BLaER1 treated with 17β-estradiol and CSF1 and Interleukin-3, amounts not matched to agents 10 nM and 100 nM (cell line): ENCODE data around the gene FRAS1.
"Not testable (repeated sequence)": the region's sequence is repeated elsewhere in the genome, so short reads cannot be mapped to it uniquely, and the experiment has no call there.

Source experiments
- H3K27ac ChIP-seq, 11 experiments: shearing (Covaris generic); formaldehyde crosslinking; 2 replicates each; pipeline ENCODE4 v1.8.1; 2022
- H3K27me3 ChIP-seq, 11 experiments: shearing (Covaris generic); formaldehyde crosslinking; 2 replicates each; pipeline ENCODE4 v1.8.1; 2022
- H3K36me3 ChIP-seq, 11 experiments: shearing (Covaris generic); formaldehyde crosslinking; 2 replicates each; pipeline ENCODE4 v1.8.1; 2022
- H3K4me1 ChIP-seq, 10 experiments: shearing (Covaris generic); formaldehyde crosslinking; 2 replicates each; pipeline ENCODE4 v1.8.1; 2022
- H3K4me2 ChIP-seq, 11 experiments: shearing (Covaris generic); formaldehyde crosslinking; 2 replicates each; pipeline ENCODE4 v1.8.1; 2022
- H3K4me3 ChIP-seq, 10 experiments: shearing (Covaris generic); formaldehyde crosslinking; 2 replicates each; pipeline ENCODE4 v1.8.1; 2022
- H3K9ac ChIP-seq, 11 experiments: shearing (Covaris generic); formaldehyde crosslinking; 2 replicates each; pipeline ENCODE4 v1.8.1; 2022
- H3K9me3 ChIP-seq, 11 experiments: shearing (Covaris generic); formaldehyde crosslinking; replicated peaks in 1 of 11; 2 replicates each; pipeline ENCODE4 v1.8.1; 2022
- H4K20me1 ChIP-seq, 11 experiments: shearing (Covaris generic); formaldehyde crosslinking; 2 replicates each; pipeline ENCODE4 v1.8.1; 2022
- Cebpa-rat ChIP-seq, 11 experiments: shearing (Covaris generic); IDR thresholded peaks; 2 replicates each; pipeline ENCODE4 v1.8.1; 2022

FRAS1 gene

DNA sequence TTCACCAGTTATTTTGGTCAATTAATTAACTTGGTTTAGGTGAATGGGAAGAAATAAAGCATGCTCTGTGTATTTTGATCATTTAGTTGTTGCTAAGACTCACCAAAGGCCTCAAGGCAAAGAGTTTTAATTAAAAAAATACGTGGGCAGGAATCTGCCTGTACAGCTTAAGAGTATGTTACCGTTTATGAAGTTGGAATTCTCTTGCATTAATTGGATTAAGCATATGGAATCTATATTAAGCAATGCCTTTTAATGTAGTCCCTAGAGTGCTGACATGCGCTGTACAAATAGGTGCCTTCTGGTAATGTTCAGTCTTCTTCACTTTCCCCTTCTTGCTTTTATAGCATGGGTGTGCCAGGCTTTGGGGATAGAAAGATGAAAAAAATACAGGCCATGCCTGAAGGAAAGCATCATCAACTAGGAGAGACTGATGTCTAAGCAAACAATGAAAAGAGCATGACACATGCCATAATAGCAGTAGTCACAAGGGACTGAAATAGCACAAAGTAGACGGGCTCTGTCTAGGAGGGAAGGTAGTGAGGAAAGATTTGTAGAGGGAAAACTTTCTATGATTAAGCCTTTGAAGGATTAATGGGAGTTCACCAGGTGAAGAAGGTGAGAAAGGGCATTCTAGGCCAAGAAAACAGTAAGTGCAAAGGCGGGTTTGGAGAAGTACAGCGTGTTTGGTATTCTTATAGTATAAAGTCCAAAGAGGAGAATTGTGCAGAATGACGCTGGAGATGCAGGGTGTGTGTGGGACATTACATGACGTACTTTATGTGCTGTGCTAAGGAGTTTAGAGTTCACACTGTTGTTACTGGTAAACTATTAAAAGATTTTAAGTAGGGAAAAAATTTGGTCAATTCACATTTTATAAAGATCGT lies 268.4 kb downstream of the FRAS1 start:
- Histone ChIP-seq H3K36me3 (no peaks in the 10 kb centered on the region), H3K27me3 (0 out of 22 replicates have a peak, but pooled peaks cover 0 to 8% (median 0%) of the 10 kb centered on the region in 11 experiments), H3K9me3 (peaks cover 0 to 3% (median 0%) of the 10 kb centered on the region in 11 experiments; a peak in 2 of 22 replicates), H3K9ac (no peak overlapping the region), H3K4me1 (peaks cover 4 to 10% (median 8%) of the 10 kb centered on the region in 10 experiments), H3K27ac (no peak overlapping the region), H3K4me3 (no peak overlapping the region), H3K4me2 (no peak overlapping the region), H4K20me1 (no peaks in the 10 kb centered on the region)
- no peak for TF ChIP-seq Cebpa-rat (IDR thresholded peaks at IDR 0.05)

DNA sequence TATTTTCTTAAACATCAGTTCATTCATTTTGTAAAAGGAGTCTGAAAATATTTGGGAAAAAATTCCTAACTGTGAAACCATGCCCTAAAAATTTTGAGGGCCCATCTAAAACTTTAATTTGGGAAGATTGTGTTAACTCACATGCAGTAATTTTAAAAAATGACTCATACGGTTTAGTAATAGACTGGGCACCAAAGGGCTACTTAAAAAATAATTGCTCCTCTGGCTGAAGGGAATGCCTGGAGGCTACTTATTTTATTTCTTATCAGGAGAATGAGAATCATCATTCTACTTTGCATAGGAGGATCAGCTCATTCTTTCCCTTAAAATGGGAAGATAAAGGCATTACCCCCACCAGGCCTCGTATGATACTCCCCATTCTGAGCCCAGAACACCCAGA lies 271.5 kb downstream of the FRAS1 start:
- H3K4me3 ChIP-seq, H3K9me3 ChIP-seq, H3K36me3 ChIP-seq, H3K27ac ChIP-seq, H3K4me2 ChIP-seq, H3K9ac ChIP-seq, H4K20me1 ChIP-seq, H3K27me3 ChIP-seq: not testable (repeated sequence)
- H3K4me1 ChIP-seq: peaks cover 0 to 13% (median 7%) of the 10 kb centered on the region in 10 experiments; a peak in 12 of 20 replicates

DNA sequence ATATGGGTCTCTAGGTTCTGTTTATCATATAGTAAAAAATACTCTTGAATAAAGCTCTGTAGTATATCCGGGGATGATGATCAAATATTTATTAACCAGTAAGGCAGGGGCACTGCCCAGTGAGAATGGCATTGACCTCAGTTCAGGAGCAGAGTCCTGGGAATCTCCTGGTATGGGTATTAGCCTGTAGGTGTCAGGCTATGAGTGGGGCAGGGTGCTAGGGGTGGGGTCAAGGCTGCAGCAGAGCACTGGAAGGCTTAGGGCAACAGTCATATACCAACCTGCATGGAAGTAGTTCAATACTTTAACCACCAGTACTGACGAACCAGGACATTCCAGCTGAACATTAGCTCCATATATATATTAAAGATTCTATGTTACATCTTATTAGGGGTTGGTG lies 274.1 kb downstream of the FRAS1 start:
- Histone ChIP-seq H3K36me3 (no peaks in the 10 kb centered on the region), H4K20me1 (no peaks in the 10 kb centered on the region), H3K4me1 (peaks cover 0 to 15% (median 7%) of the 10 kb centered on the region in 10 experiments; a peak in 12 of 20 replicates), H3K4me2 (no peak overlapping the region), H3K9me3 (peaks cover 0 to 8% (median 0%) of the 10 kb centered on the region in 11 experiments; a peak in 2 of 22 replicates), H3K27ac (no peak overlapping the region), H3K27me3 (no peaks in the 10 kb centered on the region), H3K4me3 (no peak overlapping the region), H3K9ac (no peak overlapping the region)
- TF ChIP-seq Cebpa-rat (IDR thresholded peaks at IDR 0.05): no peak

DNA sequence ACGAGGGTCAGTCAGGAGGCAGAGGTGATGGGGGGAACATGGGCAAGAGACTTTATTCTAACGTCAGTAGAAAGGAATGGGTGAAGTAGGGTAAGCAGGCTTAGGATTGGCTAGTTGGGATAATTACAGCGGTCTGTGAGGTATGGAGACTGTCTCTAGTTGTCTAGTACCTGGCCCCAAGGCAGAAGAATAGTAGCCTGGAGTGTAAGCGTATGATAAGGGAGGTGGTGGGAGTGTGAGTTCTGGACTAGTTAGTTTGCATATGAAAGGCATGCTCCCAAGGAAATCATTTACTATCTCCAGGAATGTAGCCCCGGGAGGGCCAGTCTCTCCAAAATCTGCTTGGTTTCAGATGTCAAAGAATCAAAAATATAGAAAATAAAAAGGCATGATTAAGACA lies 274.8 kb downstream of the FRAS1 start:
- Histone ChIP-seq H3K27ac (no peak overlapping the region), H3K36me3 (no peaks in the 10 kb centered on the region), H3K4me2 (no peak overlapping the region), H3K9me3 (peaks cover 0 to 8% (median 0%) of the 10 kb centered on the region in 11 experiments; a peak in 2 of 22 replicates), H3K27me3 (no peaks in the 10 kb centered on the region), H3K9ac (no peak overlapping the region), H4K20me1 (no peaks in the 10 kb centered on the region), H3K4me1 (peaks cover 0 to 15% (median 7%) of the 10 kb centered on the region in 10 experiments; a peak in 12 of 20 replicates), H3K4me3 (no peak overlapping the region)
- no peak for TF ChIP-seq Cebpa-rat (IDR thresholded peaks at IDR 0.05)

DNA sequence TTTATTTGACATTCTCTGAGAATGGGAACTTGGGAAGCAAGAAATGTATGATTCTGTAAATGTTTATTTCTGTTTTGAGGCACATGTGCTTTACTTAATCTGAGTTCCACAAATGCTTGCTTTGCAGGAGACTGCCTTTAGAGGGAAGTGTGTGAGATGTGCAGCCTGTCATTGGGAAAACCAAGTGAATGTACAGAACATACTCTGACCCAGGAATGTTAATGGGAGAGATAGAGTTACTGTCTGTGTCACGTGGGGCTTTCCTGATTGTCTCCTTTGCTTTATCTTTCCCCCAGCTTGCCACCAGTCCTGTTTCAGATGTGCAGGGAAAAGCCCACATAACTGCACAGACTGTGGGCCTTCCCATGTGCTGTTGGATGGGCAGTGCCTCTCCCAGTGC lies 275.9 kb downstream of the FRAS1 start:
- H3K4me2 ChIP-seq: peak overlapping the region in 4 of 11 experiments; percentile 8 to 56 (median 30); a peak in 6 of 22 replicates
- no peak overlapping the region for H3K4me3 ChIP-seq
- H3K36me3 ChIP-seq: no peaks in the 10 kb centered on the region
- H3K9me3 ChIP-seq: peaks cover 0 to 8% (median 0%) of the 10 kb centered on the region in 11 experiments; a peak in 2 of 22 replicates
- H3K4me1 ChIP-seq: peaks cover 0 to 15% (median 7%) of the 10 kb centered on the region in 10 experiments; a peak in 12 of 20 replicates
- H3K27ac ChIP-seq: no peak overlapping the region
- no peaks in the 10 kb centered on the region for H3K27me3 ChIP-seq
- TF ChIP-seq Cebpa-rat (IDR thresholded peaks at IDR 0.05): no peak
- no peaks in the 10 kb centered on the region for H4K20me1 ChIP-seq
- H3K9ac ChIP-seq: no peak overlapping the region

DNA sequence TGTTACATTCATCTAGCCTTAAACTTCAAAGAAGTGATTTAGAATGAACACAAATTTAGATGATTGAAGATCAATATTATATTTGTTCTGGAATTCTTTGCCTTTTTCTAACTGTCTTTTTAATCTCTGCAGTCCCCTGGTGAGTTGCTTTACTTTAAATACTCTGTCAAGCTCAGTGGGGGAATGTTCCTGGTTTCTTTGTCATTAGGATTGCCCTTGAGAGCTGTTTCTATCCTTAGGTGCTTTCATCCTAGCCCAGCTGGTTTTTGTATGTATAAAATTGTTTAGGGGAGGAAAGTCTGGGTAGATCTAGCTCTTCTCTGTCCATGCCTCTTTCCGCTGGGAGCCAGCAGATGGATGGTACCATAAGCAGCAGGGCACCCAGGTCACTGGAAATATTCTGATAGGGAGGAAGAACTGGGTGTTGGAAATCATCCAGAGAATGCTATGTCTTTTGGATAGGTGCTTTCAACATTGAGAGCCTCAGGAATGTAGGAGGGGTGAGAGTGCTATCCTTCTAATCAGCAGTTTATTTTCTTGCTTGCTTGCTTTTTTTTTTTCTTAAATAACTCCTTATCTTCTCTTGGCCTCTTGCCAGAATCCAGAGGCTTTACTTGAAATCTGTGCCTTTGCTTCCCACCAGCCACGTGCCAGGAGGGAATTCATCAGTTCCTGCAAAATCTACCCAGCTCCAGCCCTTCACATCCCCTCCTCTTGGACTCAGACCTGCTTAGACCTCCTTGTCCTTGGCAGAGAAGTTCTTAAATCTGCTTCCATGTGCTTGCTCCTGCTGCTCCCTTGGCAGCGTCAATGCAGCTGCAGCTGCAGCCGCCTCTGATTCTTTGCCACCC lies 279.2 kb downstream of the FRAS1 start:
- H3K27me3 ChIP-seq: no peaks in the 10 kb centered on the region
- peaks cover 0 to 8% (median 0%) of the 10 kb centered on the region in 11 experiments; a peak in 1 of 22 replicates for H3K9me3 ChIP-seq
- H3K4me2 ChIP-seq: no peak overlapping the region
- no peak for TF ChIP-seq Cebpa-rat (IDR thresholded peaks at IDR 0.05)
- H3K36me3 ChIP-seq: no peaks in the 10 kb centered on the region
- H3K9ac ChIP-seq: no peak overlapping the region
- no peaks in the 10 kb centered on the region for H4K20me1 ChIP-seq
- H3K4me3 ChIP-seq: no peak overlapping the region
- no peak overlapping the region for H3K27ac ChIP-seq
- H3K4me1 ChIP-seq: peaks cover 0 to 15% (median 7%) of the 10 kb centered on the region in 10 experiments; a peak in 12 of 20 replicates

DNA sequence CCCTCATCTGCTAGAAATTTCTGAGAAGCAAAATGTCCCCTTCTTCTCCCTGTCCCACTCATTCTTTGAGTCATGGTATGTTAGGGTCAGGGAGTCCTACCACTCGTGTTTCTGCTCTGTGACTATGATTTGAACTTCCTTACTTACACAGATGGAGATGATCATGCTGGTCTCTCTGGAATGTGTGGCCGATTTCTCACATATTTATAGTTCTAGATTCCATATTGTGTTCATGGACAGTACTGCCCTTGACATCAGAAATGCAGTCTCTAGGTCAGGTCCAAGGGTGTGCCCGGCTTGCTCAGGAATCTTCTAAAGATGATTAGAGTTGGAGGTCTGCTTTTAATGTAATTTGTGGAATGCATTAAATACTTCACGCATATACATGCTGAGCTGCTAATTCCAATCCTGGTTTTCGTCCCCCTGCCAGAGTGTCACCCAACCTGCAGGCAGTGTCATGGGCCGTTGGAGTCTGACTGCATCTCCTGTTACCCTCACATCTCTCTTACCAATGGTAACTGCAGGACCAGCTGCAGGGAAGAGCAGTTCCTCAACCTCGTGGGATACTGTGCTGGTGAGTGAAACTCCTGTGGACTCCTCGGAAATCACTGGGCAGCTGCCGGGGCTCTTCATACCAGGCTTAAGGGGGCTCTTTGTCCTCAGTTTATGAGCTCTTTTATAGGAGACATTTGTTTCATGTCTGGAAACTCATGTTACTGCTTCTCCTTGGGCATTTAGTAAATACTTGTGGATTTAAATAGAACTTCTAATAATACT lies 280.3 kb downstream of the FRAS1 start:
- Histone ChIP-seq H3K9ac (no peak overlapping the region), H3K9me3 (0 out of 22 replicates have a peak, but pooled peaks cover 0 to 8% (median 0%) of the 10 kb centered on the region in 11 experiments), H4K20me1 (no peaks in the 10 kb centered on the region), H3K27ac (no peak overlapping the region), H3K36me3 (no peaks in the 10 kb centered on the region), H3K27me3 (no peaks in the 10 kb centered on the region), H3K4me2 (no peak overlapping the region), H3K4me3 (no peak overlapping the region), H3K4me1 (peaks cover 0 to 13% (median 7%) of the 10 kb centered on the region in 10 experiments; a peak in 12 of 20 replicates)
- no peak for TF ChIP-seq Cebpa-rat (IDR thresholded peaks at IDR 0.05)

DNA sequence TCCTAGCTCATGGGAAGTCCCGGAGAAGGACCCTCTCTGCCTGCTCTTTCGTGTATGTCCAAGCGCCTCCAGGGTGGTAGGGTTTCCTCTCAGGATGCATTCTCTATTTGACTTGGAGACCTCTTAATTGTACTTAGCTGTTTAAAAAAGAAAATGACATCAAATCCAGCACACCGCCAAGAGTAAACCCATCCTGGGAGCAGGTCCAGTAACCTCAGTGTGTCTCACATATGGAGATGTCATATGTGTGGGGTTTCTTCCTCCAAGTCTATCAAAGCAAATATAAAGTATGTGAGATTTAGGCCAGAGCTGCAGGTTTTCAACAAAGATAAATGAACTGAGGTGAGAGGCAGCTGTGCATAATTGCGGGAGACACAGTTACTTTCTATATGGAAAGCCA lies 285.0 kb downstream of the FRAS1 start:
- no peaks in the 10 kb centered on the region for H4K20me1 ChIP-seq
- H3K9ac ChIP-seq: no peak overlapping the region
- H3K27me3 ChIP-seq: no peaks in the 10 kb centered on the region
- peaks cover 5 to 11% (median 10%) of the 10 kb centered on the region in 10 experiments; a peak in 17 of 20 replicates for H3K4me1 ChIP-seq
- TF ChIP-seq Cebpa-rat (IDR thresholded peaks at IDR 0.05): no peak
- no peaks in the 10 kb centered on the region for H3K36me3 ChIP-seq
- no peak overlapping the region for H3K4me3 ChIP-seq
- peaks cover 0 to 18% (median 0%) of the 10 kb centered on the region in 11 experiments; a peak in 7 of 22 replicates for H3K9me3 ChIP-seq
- no peak overlapping the region for H3K4me2 ChIP-seq
- no peak overlapping the region for H3K27ac ChIP-seq
